Measurements from ENCODE around the gene PNKD.

PNKD gene

GRCh38 chr2:218354850-218355443 lies 84.6 kb downstream of the PNKD start:
- peaks cover 14% of the 10 kb centered on the region for H3K4me1 ChIP-seq (ENCODE audit: control insufficient read depth, insufficient read depth, low read length)
- H3K36me3 ChIP-seq (ENCODE audit: control insufficient read depth, insufficient read depth, low read length), result no peaks in the 10 kb centered on the region
- H3K27ac ChIP-seq (ENCODE audit: low read depth, low read length), result no peak overlapping the region
- H3K27me3 ChIP-seq (ENCODE audit: control insufficient read depth, insufficient read depth, low read length), result no peaks in the 10 kb centered on the region
- peaks cover 11% of the 10 kb centered on the region for H3K9me3 ChIP-seq (ENCODE audit: control insufficient read depth, insufficient read depth, low read depth, low read length)
- no peak overlapping the region for H3K4me3 ChIP-seq (ENCODE audit: low read depth, low read length)
- H3K9ac ChIP-seq (ENCODE audit: low read length), result no peak overlapping the region

GRCh38 chr2:218357236-218358177 lies 87.2 kb downstream of the PNKD start:
- H3K36me3 ChIP-seq (ENCODE audit: control insufficient read depth, insufficient read depth, low read length), result no peaks in the 10 kb centered on the region
- no peak overlapping the region for H3K9ac ChIP-seq (ENCODE audit: low read length)
- H3K27ac ChIP-seq (ENCODE audit: low read depth, low read length), result no peak overlapping the region
- peaks cover 16% of the 10 kb centered on the region for H3K4me1 ChIP-seq (ENCODE audit: control insufficient read depth, insufficient read depth, low read length)
- no peaks in the 10 kb centered on the region for H3K27me3 ChIP-seq (ENCODE audit: control insufficient read depth, insufficient read depth, low read length)
- H3K9me3 ChIP-seq (ENCODE audit: control insufficient read depth, insufficient read depth, low read depth, low read length), result 0 out of 2 replicates have a peak, but pooled peaks cover 4% of the 10 kb centered on the region
- no peak overlapping the region; the same call in 1 of the 2 replicates for H3K4me3 ChIP-seq (ENCODE audit: low read depth, low read length)

GRCh38 chr2:218360453-218360852 lies 90.1 kb downstream of the PNKD start:
- H3K27ac ChIP-seq (ENCODE audit: low read depth, low read length), result no peak overlapping the region
- no peak overlapping the region for H3K9ac ChIP-seq (ENCODE audit: low read length)
- no peaks in the 10 kb centered on the region for H3K36me3 ChIP-seq (ENCODE audit: control insufficient read depth, insufficient read depth, low read length)
- no peak overlapping the region for H3K4me3 ChIP-seq (ENCODE audit: low read depth, low read length)
- no peaks in the 10 kb centered on the region for H3K27me3 ChIP-seq (ENCODE audit: control insufficient read depth, insufficient read depth, low read length)
- no peaks in the 10 kb centered on the region for H3K9me3 ChIP-seq (ENCODE audit: control insufficient read depth, insufficient read depth, low read depth, low read length)
- peaks cover 16% of the 10 kb centered on the region for H3K4me1 ChIP-seq (ENCODE audit: control insufficient read depth, insufficient read depth, low read length)

GRCh38 chr2:218362606-218363005 lies 92.3 kb downstream of the PNKD start:
- H3K36me3 ChIP-seq (ENCODE audit: control insufficient read depth, insufficient read depth, low read length), result no peaks in the 10 kb centered on the region
- no peak overlapping the region for H3K27ac ChIP-seq (ENCODE audit: low read depth, low read length)
- H3K9me3 ChIP-seq (ENCODE audit: control insufficient read depth, insufficient read depth, low read depth, low read length), result peaks cover 5% of the 10 kb centered on the region
- no peak overlapping the region for H3K9ac ChIP-seq (ENCODE audit: low read length)
- H3K4me1 ChIP-seq (ENCODE audit: control insufficient read depth, insufficient read depth, low read length), result peaks cover 9% of the 10 kb centered on the region; the same call in 1 of the 2 replicates
- H3K4me3 ChIP-seq (ENCODE audit: low read depth, low read length), result no peak overlapping the region
- no peaks in the 10 kb centered on the region for H3K27me3 ChIP-seq (ENCODE audit: control insufficient read depth, insufficient read depth, low read length)

GRCh38 chr2:218363736-218364135 lies 93.4 kb downstream of the PNKD start:
- no peaks in the 10 kb centered on the region for H3K27me3 ChIP-seq (ENCODE audit: control insufficient read depth, insufficient read depth, low read length)
- peaks cover 5% of the 10 kb centered on the region for H3K9me3 ChIP-seq (ENCODE audit: control insufficient read depth, insufficient read depth, low read depth, low read length)
- H3K4me3 ChIP-seq (ENCODE audit: low read depth, low read length), result no peak overlapping the region
- no peaks in the 10 kb centered on the region for H3K36me3 ChIP-seq (ENCODE audit: control insufficient read depth, insufficient read depth, low read length)
- H3K9ac ChIP-seq (ENCODE audit: low read length), result no peak overlapping the region
- H3K27ac ChIP-seq (ENCODE audit: low read depth, low read length), result no peak overlapping the region
- peaks cover 5% of the 10 kb centered on the region; the same call in 1 of the 2 replicates for H3K4me1 ChIP-seq (ENCODE audit: control insufficient read depth, insufficient read depth, low read length)

- H3K9ac ChIP-seq (ENCODE audit: low read length), result no peak overlapping the region
- H3K9me3 ChIP-seq (ENCODE audit: control insufficient read depth, insufficient read depth, low read depth, low read length), result peaks cover 5% of the 10 kb centered on the region
- H3K27ac ChIP-seq (ENCODE audit: low read depth, low read length), result no peak overlapping the region
- no peaks in the 10 kb centered on the region for H3K36me3 ChIP-seq (ENCODE audit: control insufficient read depth, insufficient read depth, low read length)
- no peak overlapping the region for H3K4me3 ChIP-seq (ENCODE audit: low read depth, low read length)
- H3K4me1 ChIP-seq (ENCODE audit: control insufficient read depth, insufficient read depth, low read length), result peaks cover 5% of the 10 kb centered on the region; the same call in 1 of the 2 replicates
- H3K27me3 ChIP-seq (ENCODE audit: control insufficient read depth, insufficient read depth, low read length), result no peaks in the 10 kb centered on the region
Measured at GRCh38 chr2:218364196-218364595, 93.9 kb downstream of the PNKD start.

GRCh38 chr2:218366621-218367414 lies 96.5 kb downstream of the PNKD start:
- Histone ChIP-seq H3K27me3 (ENCODE audit: control insufficient read depth, insufficient read depth, low read length) (no peaks in the 10 kb centered on the region), H3K9me3 (ENCODE audit: control insufficient read depth, insufficient read depth, low read depth, low read length) (peaks cover 5% of the 10 kb centered on the region), H3K27ac (ENCODE audit: low read depth, low read length) (no peak overlapping the region), H3K4me1 (ENCODE audit: control insufficient read depth, insufficient read depth, low read length) (0 out of 2 replicates have a peak, but pooled peaks cover 3% of the 10 kb centered on the region), H3K36me3 (ENCODE audit: control insufficient read depth, insufficient read depth, low read length) (no peaks in the 10 kb centered on the region), H3K4me3 (ENCODE audit: low read depth, low read length) (peak overlapping the region; percentile 68), H3K9ac (ENCODE audit: low read length) (peak overlapping the region; percentile 61)

- no peaks in the 10 kb centered on the region for H3K36me3 ChIP-seq (ENCODE audit: control insufficient read depth, insufficient read depth, low read length)
- H3K27ac ChIP-seq (ENCODE audit: low read depth, low read length), result no peak overlapping the region
- H3K9ac ChIP-seq (ENCODE audit: low read length), result peak overlapping the region; percentile 61
- 0 out of 2 replicates have a peak, but pooled peaks cover 3% of the 10 kb centered on the region for H3K4me1 ChIP-seq (ENCODE audit: control insufficient read depth, insufficient read depth, low read length)
- peaks cover 5% of the 10 kb centered on the region for H3K9me3 ChIP-seq (ENCODE audit: control insufficient read depth, insufficient read depth, low read depth, low read length)
- peak overlapping the region; percentile 68 for H3K4me3 ChIP-seq (ENCODE audit: low read depth, low read length)
- H3K27me3 ChIP-seq (ENCODE audit: control insufficient read depth, insufficient read depth, low read length), result no peaks in the 10 kb centered on the region
Measured at GRCh38 chr2:218367415-218368149, 97.3 kb downstream of the PNKD start.

GRCh38 chr2:218368150-218368528 lies 97.8 kb downstream of the PNKD start:
- Histone ChIP-seq H3K4me3 (ENCODE audit: low read depth, low read length) (peak overlapping the region; percentile 68), H3K9ac (ENCODE audit: low read length) (peak overlapping the region; percentile 30), H3K27me3 (ENCODE audit: control insufficient read depth, insufficient read depth, low read length) (no peaks in the 10 kb centered on the region), H3K27ac (ENCODE audit: low read depth, low read length) (no peak overlapping the region), H3K4me1 (ENCODE audit: control insufficient read depth, insufficient read depth, low read length) (0 out of 2 replicates have a peak, but pooled peaks cover 3% of the 10 kb centered on the region), H3K9me3 (ENCODE audit: control insufficient read depth, insufficient read depth, low read depth, low read length) (peaks cover 5% of the 10 kb centered on the region), H3K36me3 (ENCODE audit: control insufficient read depth, insufficient read depth, low read length) (no peaks in the 10 kb centered on the region)

- 0 out of 2 replicates have a peak, but pooled peaks cover 3% of the 10 kb centered on the region for H3K4me1 ChIP-seq (ENCODE audit: control insufficient read depth, insufficient read depth, low read length)
- peak overlapping the region; percentile 39 for H3K4me3 ChIP-seq (ENCODE audit: low read depth, low read length)
- no peaks in the 10 kb centered on the region for H3K27me3 ChIP-seq (ENCODE audit: control insufficient read depth, insufficient read depth, low read length)
- H3K9me3 ChIP-seq (ENCODE audit: control insufficient read depth, insufficient read depth, low read depth, low read length), result peaks cover 5% of the 10 kb centered on the region
- no peak overlapping the region for H3K27ac ChIP-seq (ENCODE audit: low read depth, low read length)
- no peak overlapping the region for H3K9ac ChIP-seq (ENCODE audit: low read length)
- H3K36me3 ChIP-seq (ENCODE audit: control insufficient read depth, insufficient read depth, low read length), result no peaks in the 10 kb centered on the region
Measured at GRCh38 chr2:218368621-218369153, 98.4 kb downstream of the PNKD start.
